Mammary epithelial cell (primary cell): Measurements from ENCODE around the gene CHD5.

Source experiments
- EZH2 ChIP-seq: IDR thresholded peaks from 2 replicates; pipeline ENCODE4 v1.6.1; 2012; ENCODE audit warnings: low read length, inconsistent platforms, borderline replicate concordance
- TF ChIP-seq, protein P1 (sequence below), 2 donors: IDR thresholded peaks in 1 of 2; conservative IDR thresholded peaks in 1 of 2; 2 replicates each; pipeline ENCODE4 v1.5.1; 2011 to 2012; ENCODE audit warnings: inconsistent platforms in 2 of 2, low read length in 2 of 2, mild to moderate bottlenecking in 2 of 2, control low read depth in 1 of 2, low read depth in 1 of 2; ENCODE audit not compliant: insufficient read depth in 1 of 2; ENCODE audit errors: extremely low read depth in 1 of 2

DNA sequence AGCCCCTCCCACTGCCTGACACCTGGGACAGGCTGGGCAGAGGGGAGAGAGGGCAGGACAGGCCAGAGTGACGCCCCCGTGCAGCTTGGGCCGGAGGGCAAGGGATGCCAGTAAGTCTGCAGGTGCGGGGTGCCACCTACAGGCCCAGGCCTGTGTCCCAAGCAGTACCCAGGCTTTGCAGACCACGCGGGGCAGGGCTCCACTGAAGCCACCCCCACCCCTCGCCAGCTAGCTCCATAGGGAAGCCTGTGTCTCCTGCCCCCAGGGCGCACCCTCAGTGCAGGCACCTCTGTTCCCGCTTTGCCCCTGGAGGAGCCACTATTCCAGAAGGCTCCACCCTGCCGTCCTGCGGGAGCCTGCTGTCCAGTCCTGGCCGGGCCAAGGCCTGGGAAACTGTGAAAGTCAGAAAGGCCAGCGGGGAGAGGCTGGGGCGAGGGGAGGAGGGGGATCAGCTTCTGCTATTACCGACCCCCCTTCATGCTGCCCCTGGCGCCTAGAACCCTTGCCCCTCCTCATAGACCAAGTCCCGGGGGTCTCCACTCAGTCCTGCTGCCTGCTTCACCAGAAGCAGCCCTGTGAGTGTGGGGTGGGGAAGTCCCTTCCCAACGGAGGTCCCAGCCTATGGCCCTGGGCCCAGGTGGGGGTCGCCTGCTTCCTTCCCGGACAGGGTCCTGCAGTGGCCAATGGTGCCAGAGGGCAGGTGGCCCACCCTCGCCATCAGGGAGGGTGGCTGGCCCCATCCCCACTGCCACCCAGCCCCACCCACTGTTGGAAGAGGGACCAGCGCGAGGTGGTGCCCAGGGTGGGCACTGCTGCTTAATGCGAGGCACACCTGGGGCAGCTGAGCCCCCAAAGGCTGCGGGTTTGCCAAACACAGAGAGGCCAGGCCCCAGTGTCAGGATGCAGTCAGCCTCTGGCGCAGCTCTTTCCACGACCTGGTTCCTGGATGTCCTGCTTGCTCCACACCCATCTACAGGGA lies 80.0 kb downstream of the CHD5 start:
- no peak for TF ChIP-seq EZH2
- TF ChIP-seq, protein P1, sequence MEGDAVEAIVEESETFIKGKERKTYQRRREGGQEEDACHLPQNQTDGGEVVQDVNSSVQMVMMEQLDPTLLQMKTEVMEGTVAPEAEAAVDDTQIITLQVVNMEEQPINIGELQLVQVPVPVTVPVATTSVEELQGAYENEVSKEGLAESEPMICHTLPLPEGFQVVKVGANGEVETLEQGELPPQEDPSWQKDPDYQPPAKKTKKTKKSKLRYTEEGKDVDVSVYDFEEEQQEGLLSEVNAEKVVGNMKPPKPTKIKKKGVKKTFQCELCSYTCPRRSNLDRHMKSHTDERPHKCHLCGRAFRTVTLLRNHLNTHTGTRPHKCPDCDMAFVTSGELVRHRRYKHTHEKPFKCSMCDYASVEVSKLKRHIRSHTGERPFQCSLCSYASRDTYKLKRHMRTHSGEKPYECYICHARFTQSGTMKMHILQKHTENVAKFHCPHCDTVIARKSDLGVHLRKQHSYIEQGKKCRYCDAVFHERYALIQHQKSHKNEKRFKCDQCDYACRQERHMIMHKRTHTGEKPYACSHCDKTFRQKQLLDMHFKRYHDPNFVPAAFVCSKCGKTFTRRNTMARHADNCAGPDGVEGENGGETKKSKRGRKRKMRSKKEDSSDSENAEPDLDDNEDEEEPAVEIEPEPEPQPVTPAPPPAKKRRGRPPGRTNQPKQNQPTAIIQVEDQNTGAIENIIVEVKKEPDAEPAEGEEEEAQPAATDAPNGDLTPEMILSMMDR (conservative IDR thresholded peaks at IDR 0.05 in 1 of 2, IDR thresholded peaks at IDR 0.05 in 1 of 2; ENCODE audit: extremely low read depth in 1 of 2, insufficient read depth in 1 of 2, low read depth in 1 of 2, low read length in 2 of 2), result peak; percentile 11 to 50
